Measurements from ENCODE around the gene DRD1.

The DRD1 gene

GRCh38 chr5:175394601-175395000, 49.4 kb downstream of the DRD1 start:
- TF ChIP-seq SIN3A (IDR thresholded peaks at IDR 0.05; ENCODE audit: borderline replicate concordance, insufficient read depth, low read length) (no peak), FOXP2 (optimal IDR thresholded peaks at IDR 0.05; ENCODE audit: borderline replicate concordance, extremely low read depth, extremely low read length, insufficient read depth) (no peak), TAF1 (IDR thresholded peaks at IDR 0.05; ENCODE audit: borderline replicate concordance, insufficient read depth, low read length) (no peak), POLR2AphosphoS5 (IDR thresholded peaks at IDR 0.05; ENCODE audit: low read depth, low read length) (no peak), REST (IDR thresholded peaks at IDR 0.05; ENCODE audit: insufficient read depth in 1 of 2, low read depth in 2 of 2, low read length in 2 of 2) (no peak)

GRCh38 chr5:175393897-175394296, 50.1 kb downstream of the DRD1 start:
- no peak for TF ChIP-seq POLR2AphosphoS5 (IDR thresholded peaks at IDR 0.05; ENCODE audit: low read depth, low read length)
- TF ChIP-seq SIN3A (IDR thresholded peaks at IDR 0.05; ENCODE audit: borderline replicate concordance, insufficient read depth, low read length): no peak

- no peak for TF ChIP-seq TAF1 (IDR thresholded peaks at IDR 0.05; ENCODE audit: borderline replicate concordance, insufficient read depth, low read length)
- TF ChIP-seq POLR2AphosphoS5 (IDR thresholded peaks at IDR 0.05; ENCODE audit: low read depth, low read length): no peak
- TF ChIP-seq REST (IDR thresholded peaks at IDR 0.05; ENCODE audit: insufficient read depth in 1 of 2, low read depth in 2 of 2, low read length in 2 of 2): no peak
- no peak for TF ChIP-seq FOXP2 (optimal IDR thresholded peaks at IDR 0.05; ENCODE audit: borderline replicate concordance, extremely low read depth, extremely low read length, insufficient read depth)
- TF ChIP-seq SIN3A (IDR thresholded peaks at IDR 0.05; ENCODE audit: borderline replicate concordance, insufficient read depth, low read length): no peak
These were observed 51.7 kb downstream of the DRD1 start for GRCh38 chr5:175392236-175392635.

GRCh38 chr5:175390352-175391083, 53.5 kb downstream of the DRD1 start:
- TF ChIP-seq SIN3A (IDR thresholded peaks at IDR 0.05; ENCODE audit: borderline replicate concordance, insufficient read depth, low read length) (no peak), FOXP2 (optimal IDR thresholded peaks at IDR 0.05; ENCODE audit: borderline replicate concordance, extremely low read depth, extremely low read length, insufficient read depth) (no peak), TAF1 (IDR thresholded peaks at IDR 0.05; ENCODE audit: borderline replicate concordance, insufficient read depth, low read length) (no peak), REST (IDR thresholded peaks at IDR 0.05; ENCODE audit: insufficient read depth in 1 of 2, low read depth in 2 of 2, low read length in 2 of 2) (no peak), POLR2AphosphoS5 (IDR thresholded peaks at IDR 0.05; ENCODE audit: low read depth, low read length) (no peak)
